ENCODE results near the gene DNAH17. TPM values are rescaled to one million over a fixed set of nuclear protein-coding genes. Genes with fewer than 3 reads are reported as not detected.

The DNAH17 gene
- total RNA-seq, 1 donor from 2014 or later, result not detected

GRCh38 chr17:78602246-78602645 is 25.1 kb upstream of the DNAH17 start:
- no peak overlapping the region for H3K4me3 ChIP-seq (ENCODE audit: low read depth, low read length)
- DNase-seq (ENCODE audit: low read depth), result no peak
- no peak for TF ChIP-seq CTCF (conservative IDR thresholded peaks at IDR 0.05; ENCODE audit: low read depth, low read length)

GRCh38 chr17:78601577-78602190 is 24.5 kb upstream of the DNAH17 start:
- TF ChIP-seq CTCF (conservative IDR thresholded peaks at IDR 0.05; ENCODE audit: low read depth, low read length), result no peak

GRCh38 chr17:78600181-78600721 is 23.1 kb upstream of the DNAH17 start:
- H3K4me3 ChIP-seq (ENCODE audit: low read depth, low read length), result no peak overlapping the region
- no peak for TF ChIP-seq CTCF (conservative IDR thresholded peaks at IDR 0.05; ENCODE audit: low read depth, low read length)
- no peak for DNase-seq (ENCODE audit: low read depth)

More at GRCh38 chr17:78601577-78602190, 24.5 kb upstream of the DNAH17 start:
- DNase-seq (ENCODE audit: low read depth), result no peak
- no peak overlapping the region for H3K4me3 ChIP-seq (ENCODE audit: low read depth, low read length)

GRCh38 chr17:78599419-78599818 is 22.2 kb upstream of the DNAH17 start:
- H3K4me3 ChIP-seq (ENCODE audit: low read depth, low read length), result no peak overlapping the region
- no peak for TF ChIP-seq CTCF (conservative IDR thresholded peaks at IDR 0.05; ENCODE audit: low read depth, low read length)
- DNase-seq (ENCODE audit: low read depth), result no peak

- no peak overlapping the region for H3K4me3 ChIP-seq (ENCODE audit: low read depth, low read length)
- TF ChIP-seq CTCF (conservative IDR thresholded peaks at IDR 0.05; ENCODE audit: low read depth, low read length), result no peak
- no peak for DNase-seq (ENCODE audit: low read depth)
Measured at GRCh38 chr17:78598013-78598471, 20.8 kb upstream of the DNAH17 start.

- TF ChIP-seq CTCF (conservative IDR thresholded peaks at IDR 0.05; ENCODE audit: low read depth, low read length), result no peak
- DNase-seq (ENCODE audit: low read depth), result no peak
Measured at GRCh38 chr17:78596871-78597764, 19.9 kb upstream of the DNAH17 start.

More at GRCh38 chr17:78596871-78597764, 19.9 kb upstream of the DNAH17 start:
- no peak overlapping the region for H3K4me3 ChIP-seq (ENCODE audit: low read depth, low read length)
